ENCODE measurements around the gene LPP.

Gene LPP

DNA sequence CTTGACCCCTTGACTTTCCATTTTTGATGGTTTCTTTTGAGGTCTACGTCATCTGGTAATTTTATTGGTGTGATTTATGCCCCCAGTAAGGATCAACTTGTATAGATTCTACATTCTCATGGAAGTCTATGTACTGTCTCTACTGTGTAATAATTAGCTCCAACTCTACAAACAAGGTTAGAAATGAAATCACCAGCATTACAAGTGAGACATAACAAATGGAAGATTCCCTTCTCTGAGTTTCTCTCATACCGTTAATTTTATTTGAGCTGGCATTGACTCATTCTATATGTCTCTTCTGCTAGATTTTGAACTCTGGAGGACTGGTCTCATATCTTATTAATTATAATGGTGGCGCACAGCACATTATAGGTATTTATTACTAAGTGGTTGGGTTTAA, 138.9 kb downstream of the LPP start:
- Histone ChIP-seq H3K9ac (ENCODE audit: insufficient read length) (no peak overlapping the region), H3K4me3 (no peak overlapping the region), H3K27ac (no peak overlapping the region), H3K9me3 (ENCODE audit: low read depth, low read length) (no peaks in the 10 kb centered on the region), H3K36me3 (ENCODE audit: insufficient read depth, low read length) (no peaks in the 10 kb centered on the region)
- DNase-seq (ENCODE audit: low read depth, low spot score): no peak
- TF ChIP-seq POLR2AphosphoS5 (IDR thresholded peaks at IDR 0.05; ENCODE audit: borderline replicate concordance, low read depth, low read length): no peak
- no peak for TF ChIP-seq FOXP2 (optimal IDR thresholded peaks at IDR 0.05; ENCODE audit: control extremely low read depth, extremely low read length, insufficient read depth)
- no peak for TF ChIP-seq EZH2 (IDR thresholded peaks at IDR 0.05)

DNA sequence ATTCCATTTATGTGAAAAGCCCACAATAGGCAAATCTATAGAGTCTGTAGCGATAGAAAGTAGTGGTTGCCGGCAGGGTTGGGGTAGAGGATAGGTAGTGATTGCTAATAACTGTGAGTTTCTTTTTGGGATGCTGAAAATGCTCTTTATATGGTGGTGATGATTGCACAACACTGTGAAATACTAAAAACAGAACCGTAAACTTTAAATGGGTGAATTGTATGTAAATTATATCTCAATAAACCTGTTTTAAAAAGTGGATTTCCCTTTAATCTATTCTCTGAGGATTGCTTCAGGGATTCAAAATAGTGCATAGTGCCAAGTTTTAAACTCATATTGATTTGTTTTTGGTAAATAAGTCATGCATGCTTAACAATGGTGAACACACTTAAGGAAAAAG, 140.2 kb downstream of the LPP start:
- Histone ChIP-seq H3K9ac (ENCODE audit: insufficient read length) (no peak overlapping the region), H3K9me3 (ENCODE audit: low read depth, low read length) (no peaks in the 10 kb centered on the region), H3K27ac (no peak overlapping the region), H3K36me3 (ENCODE audit: insufficient read depth, low read length) (no peaks in the 10 kb centered on the region), H3K4me3 (no peak overlapping the region)
- TF ChIP-seq EZH2 (IDR thresholded peaks at IDR 0.05) (no peak), FOXP2 (optimal IDR thresholded peaks at IDR 0.05; ENCODE audit: control extremely low read depth, extremely low read length, insufficient read depth) (no peak), POLR2AphosphoS5 (IDR thresholded peaks at IDR 0.05; ENCODE audit: borderline replicate concordance, low read depth, low read length) (no peak)
- DNase-seq (ENCODE audit: low read depth, low spot score): no peak

DNA sequence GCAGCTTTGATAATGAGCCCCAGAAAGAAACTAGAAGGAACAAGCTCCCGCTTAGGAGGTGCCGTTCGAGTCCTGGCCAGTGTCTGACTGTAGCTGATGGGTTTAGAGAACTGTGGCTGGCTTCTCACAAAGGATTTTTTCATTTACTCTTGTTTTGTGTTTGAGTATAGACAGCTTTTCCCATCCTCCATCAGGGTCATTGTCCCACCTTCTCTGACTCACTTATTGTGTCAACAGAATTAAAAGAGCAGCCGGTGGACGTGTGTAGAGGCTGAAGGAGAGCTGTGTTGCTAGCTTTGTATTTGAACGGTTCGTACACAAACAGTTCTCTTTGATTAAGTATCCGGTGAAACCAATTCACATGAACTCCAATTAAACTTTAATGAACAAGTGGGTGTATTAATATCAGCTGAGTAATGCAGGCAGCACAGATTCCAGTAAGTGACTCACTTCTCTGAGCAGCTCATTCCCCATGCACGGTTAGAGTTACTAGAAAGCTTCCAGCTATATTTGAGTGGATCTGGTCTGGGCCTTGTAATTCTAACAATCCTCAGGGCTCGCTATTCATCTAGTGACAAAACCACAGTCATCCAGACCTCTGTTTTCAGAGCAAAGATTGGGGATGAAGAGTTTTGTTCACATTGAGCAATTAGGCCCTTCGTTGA, 141.0 kb downstream of the LPP start:
- Histone ChIP-seq H3K36me3 (ENCODE audit: insufficient read depth, low read length) (no peaks in the 10 kb centered on the region), H3K4me3 (no peak overlapping the region), H3K9ac (ENCODE audit: insufficient read length) (no peak overlapping the region), H3K27ac (no peak overlapping the region), H3K9me3 (ENCODE audit: low read depth, low read length) (no peaks in the 10 kb centered on the region)
- DNase-seq (ENCODE audit: low read depth, low spot score): no peak
- TF ChIP-seq EZH2 (IDR thresholded peaks at IDR 0.05) (no peak), POLR2AphosphoS5 (IDR thresholded peaks at IDR 0.05; ENCODE audit: borderline replicate concordance, low read depth, low read length) (no peak), FOXP2 (optimal IDR thresholded peaks at IDR 0.05; ENCODE audit: control extremely low read depth, extremely low read length, insufficient read depth) (no peak)

DNA sequence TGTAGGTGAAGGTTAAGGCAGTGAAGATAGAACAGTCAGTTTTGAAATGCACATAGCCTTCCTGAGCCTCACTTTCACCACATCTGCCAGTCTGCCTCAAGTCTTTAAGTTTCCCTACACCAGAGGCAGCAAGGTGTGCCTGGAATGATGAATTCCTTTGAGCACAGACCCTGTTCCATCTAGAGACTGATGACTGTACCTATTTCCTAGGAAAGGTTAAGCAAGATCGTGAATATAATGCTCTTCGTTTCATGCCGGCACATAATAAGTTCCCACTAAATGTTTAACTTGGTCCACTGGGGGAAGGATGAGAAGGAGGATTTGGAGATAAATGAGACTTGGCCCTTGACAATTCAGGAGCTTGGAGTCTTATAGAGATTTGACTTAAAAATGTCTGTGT, 141.9 kb downstream of the LPP start:
- no peaks in the 10 kb centered on the region for H3K36me3 ChIP-seq (ENCODE audit: insufficient read depth, low read length)
- no peak for DNase-seq (ENCODE audit: low read depth, low spot score)
- TF ChIP-seq FOXP2 (optimal IDR thresholded peaks at IDR 0.05; ENCODE audit: control extremely low read depth, extremely low read length, insufficient read depth) (no peak), POLR2AphosphoS5 (IDR thresholded peaks at IDR 0.05; ENCODE audit: borderline replicate concordance, low read depth, low read length) (no peak), EZH2 (IDR thresholded peaks at IDR 0.05) (no peak)
- H3K4me3 ChIP-seq: no peak overlapping the region
- no peak overlapping the region for H3K27ac ChIP-seq
- H3K9ac ChIP-seq (ENCODE audit: insufficient read length): no peak overlapping the region
- no peaks in the 10 kb centered on the region for H3K9me3 ChIP-seq (ENCODE audit: low read depth, low read length)

DNA sequence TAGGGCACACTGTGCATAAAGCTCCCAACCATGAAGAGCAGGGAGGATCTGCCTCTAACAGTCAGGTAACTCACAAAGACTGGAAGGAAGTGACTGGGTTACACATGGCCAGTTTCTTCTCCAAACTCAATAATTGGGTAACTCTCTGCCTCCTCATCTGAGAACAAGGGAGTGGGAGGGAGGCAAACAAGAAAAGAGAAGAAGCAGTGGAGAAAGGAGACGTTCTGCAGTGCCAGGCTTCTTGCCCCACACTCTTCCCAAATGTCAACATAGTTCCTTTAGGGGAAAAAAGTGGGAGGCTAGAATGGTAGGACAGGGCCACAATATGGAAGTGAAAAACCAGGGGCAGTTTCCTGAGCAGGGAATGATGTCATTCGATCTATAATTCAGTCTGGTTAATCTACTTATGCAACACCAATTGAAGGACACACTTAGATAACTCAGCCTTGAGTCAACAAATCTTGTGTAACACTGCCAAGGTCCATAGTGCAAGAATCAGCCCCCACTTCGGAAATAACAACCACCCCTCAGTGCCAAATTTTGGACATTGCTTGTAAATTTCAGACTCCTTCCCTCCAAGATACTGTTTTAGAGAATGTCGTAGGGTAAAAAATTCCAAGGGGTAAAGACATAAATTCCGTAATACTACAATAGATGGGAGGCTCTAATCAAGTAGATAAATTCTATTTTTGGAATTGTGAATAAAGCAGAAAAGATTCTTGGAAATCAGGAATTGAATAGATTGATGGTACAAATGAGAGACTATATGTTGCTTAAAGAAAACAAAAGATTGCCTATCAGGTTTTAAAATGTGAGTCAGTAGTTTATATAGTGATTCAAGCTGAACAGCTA, 143.0 kb downstream of the LPP start:
- Histone ChIP-seq H3K9ac (ENCODE audit: insufficient read length) (no peak overlapping the region), H3K36me3 (ENCODE audit: insufficient read depth, low read length) (no peaks in the 10 kb centered on the region), H3K4me3 (no peak overlapping the region), H3K9me3 (ENCODE audit: low read depth, low read length) (no peaks in the 10 kb centered on the region), H3K27ac (no peak overlapping the region)
- no peak for TF ChIP-seq EZH2 (IDR thresholded peaks at IDR 0.05)
- no peak for TF ChIP-seq FOXP2 (optimal IDR thresholded peaks at IDR 0.05; ENCODE audit: control extremely low read depth, extremely low read length, insufficient read depth)
- no peak for TF ChIP-seq POLR2AphosphoS5 (IDR thresholded peaks at IDR 0.05; ENCODE audit: borderline replicate concordance, low read depth, low read length)
- no peak for DNase-seq (ENCODE audit: low read depth, low spot score)

DNA sequence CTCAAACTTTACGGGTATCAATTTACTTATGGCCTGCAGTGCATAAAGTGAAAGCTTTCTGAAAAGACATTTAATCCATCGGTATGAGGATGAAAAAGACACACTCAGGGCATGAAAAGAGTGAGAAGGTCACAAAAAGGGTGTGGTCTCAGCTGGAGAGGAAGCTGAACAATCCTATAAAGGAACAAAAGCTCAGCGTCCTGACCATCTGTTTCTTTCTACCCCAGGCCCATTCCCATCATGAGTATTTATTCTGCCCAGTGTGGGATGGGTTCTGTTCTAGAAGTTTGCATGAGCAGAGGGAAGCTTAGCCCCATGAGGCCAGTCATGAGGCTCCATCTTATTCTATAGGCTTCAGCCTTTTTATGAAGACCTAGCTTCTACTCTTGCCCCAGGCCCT, 144.6 kb downstream of the LPP start:
- Histone ChIP-seq H3K9me3 (ENCODE audit: low read depth, low read length) (no peaks in the 10 kb centered on the region), H3K4me3 (no peak overlapping the region), H3K9ac (ENCODE audit: insufficient read length) (no peak overlapping the region), H3K36me3 (ENCODE audit: insufficient read depth, low read length) (no peaks in the 10 kb centered on the region), H3K27ac (no peak overlapping the region)
- DNase-seq (ENCODE audit: low read depth, low spot score): no peak
- TF ChIP-seq POLR2AphosphoS5 (IDR thresholded peaks at IDR 0.05; ENCODE audit: borderline replicate concordance, low read depth, low read length) (no peak), EZH2 (IDR thresholded peaks at IDR 0.05) (no peak), FOXP2 (optimal IDR thresholded peaks at IDR 0.05; ENCODE audit: control extremely low read depth, extremely low read length, insufficient read depth) (no peak)

DNA sequence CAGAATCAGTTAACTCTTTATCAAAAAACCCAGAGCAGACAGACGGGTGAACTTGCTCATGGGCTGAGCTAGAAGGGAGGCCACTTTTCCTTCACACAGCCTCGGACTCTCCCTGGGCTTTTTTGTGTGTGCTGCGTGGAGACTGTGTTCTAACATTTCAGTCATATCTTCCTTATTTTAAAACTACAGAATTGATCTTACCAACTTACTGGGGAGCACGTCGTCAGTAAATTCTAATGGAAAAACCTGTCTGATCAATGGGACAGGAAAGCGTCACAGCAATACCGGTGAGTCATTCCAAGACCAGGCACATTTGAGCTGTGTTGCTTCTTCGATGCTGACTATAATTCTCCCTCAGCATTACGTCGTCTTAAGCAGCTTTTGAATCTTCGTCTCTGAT, 145.1 kb downstream of the LPP start:
- no peak for TF ChIP-seq FOXP2 (optimal IDR thresholded peaks at IDR 0.05; ENCODE audit: control extremely low read depth, extremely low read length, insufficient read depth)
- TF ChIP-seq POLR2AphosphoS5 (IDR thresholded peaks at IDR 0.05; ENCODE audit: borderline replicate concordance, low read depth, low read length): no peak
- TF ChIP-seq EZH2 (IDR thresholded peaks at IDR 0.05): no peak
- no peaks in the 10 kb centered on the region for H3K36me3 ChIP-seq (ENCODE audit: insufficient read depth, low read length)
- no peak overlapping the region for H3K27ac ChIP-seq
- no peaks in the 10 kb centered on the region for H3K9me3 ChIP-seq (ENCODE audit: low read depth, low read length)
- no peak overlapping the region for H3K9ac ChIP-seq (ENCODE audit: insufficient read length)
- DNase-seq (ENCODE audit: low read depth, low spot score): no peak
- H3K4me3 ChIP-seq: no peak overlapping the region

DNA sequence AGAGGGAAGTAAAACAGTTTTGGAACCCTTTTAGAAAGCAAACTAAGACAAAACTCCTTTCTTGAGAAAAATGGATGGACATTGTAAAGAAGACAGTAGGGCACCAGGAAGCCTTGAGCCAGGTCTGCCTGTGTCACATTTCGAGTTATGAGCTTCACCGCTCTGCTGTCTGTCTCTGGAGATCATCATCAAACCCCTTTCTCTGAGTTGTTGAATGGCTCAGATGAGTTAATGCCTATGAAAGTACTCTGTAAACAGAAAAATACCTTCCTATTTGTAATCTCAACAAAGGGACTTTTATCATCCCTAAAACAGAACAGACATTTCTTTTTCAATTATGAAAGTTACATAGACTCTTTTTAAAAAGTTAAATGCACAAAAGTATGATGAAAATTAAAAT, 145.8 kb downstream of the LPP start:
- H3K27ac ChIP-seq: no peak overlapping the region
- TF ChIP-seq POLR2AphosphoS5 (IDR thresholded peaks at IDR 0.05; ENCODE audit: borderline replicate concordance, low read depth, low read length): no peak
- no peak for TF ChIP-seq EZH2 (IDR thresholded peaks at IDR 0.05)
- TF ChIP-seq FOXP2 (optimal IDR thresholded peaks at IDR 0.05; ENCODE audit: control extremely low read depth, extremely low read length, insufficient read depth): no peak

More for the DNA sequence above, 145.8 kb downstream of the LPP start:
- H3K9ac ChIP-seq (ENCODE audit: insufficient read length): no peak overlapping the region
- DNase-seq (ENCODE audit: low read depth, low spot score): no peak
- no peak overlapping the region for H3K4me3 ChIP-seq
- no peaks in the 10 kb centered on the region for H3K9me3 ChIP-seq (ENCODE audit: low read depth, low read length)
- no peaks in the 10 kb centered on the region for H3K36me3 ChIP-seq (ENCODE audit: insufficient read depth, low read length)

Measured in SK-N-MC (cell line).